HuH-7.5 (cell line): ENCODE data around the gene SPEG.
"Not testable (repeated sequence)": the region's sequence is repeated elsewhere in the genome, so short reads cannot be mapped to it uniquely, and the experiment has no call there.

Experiments used
- DNase-seq: peaks from one replicate; pipeline ENCODE4 v3.0.0; 2011; ENCODE audit warnings: low spot score

The SPEG gene

GRCh38 chr2:219404954-219405353, 29.7 kb upstream of the SPEG start:
- no peak for DNase-seq

- DNase-seq, result no peak
Observed at GRCh38 chr2:219405451-219405850, 29.2 kb upstream of the SPEG start.

- no peak for DNase-seq
Observed at GRCh38 chr2:219405958-219406860, 28.4 kb upstream of the SPEG start.

- DNase-seq, result no peak
Observed at GRCh38 chr2:219406861-219407230, 27.8 kb upstream of the SPEG start.

GRCh38 chr2:219407343-219407742, 27.3 kb upstream of the SPEG start:
- DNase-seq, result not testable (repeated sequence)

- no peak for DNase-seq
Observed at GRCh38 chr2:219408204-219408603, 26.4 kb upstream of the SPEG start.

GRCh38 chr2:219408631-219409030, 26.0 kb upstream of the SPEG start:
- no peak for DNase-seq

GRCh38 chr2:219409619-219410018, 25.0 kb upstream of the SPEG start:
- no peak for DNase-seq

GRCh38 chr2:219410390-219410789, 24.3 kb upstream of the SPEG start:
- DNase-seq, result no peak

- no peak for DNase-seq
Observed at GRCh38 chr2:219414857-219415256, 19.8 kb upstream of the SPEG start.

GRCh38 chr2:219415580-219416234, 18.9 kb upstream of the SPEG start:
- DNase-seq, result no peak

- DNase-seq, result no peak
Observed at GRCh38 chr2:219416235-219416602, 18.4 kb upstream of the SPEG start.

- DNase-seq, result no peak
Observed at GRCh38 chr2:219416938-219417337, 17.7 kb upstream of the SPEG start.

- no peak for DNase-seq
Observed at GRCh38 chr2:219417374-219417773, 17.3 kb upstream of the SPEG start.

GRCh38 chr2:219418155-219419011, 16.3 kb upstream of the SPEG start, which contains the start of gene DES:
Gene DES (plus strand): TSS chr2:219418377. CDS start chr2:219418463, 86 bp downstream.
- no peak for DNase-seq

GRCh38 chr2:219419012-219419324, 15.7 kb upstream of the SPEG start:
- no peak for DNase-seq

GRCh38 chr2:219419331-219420197, 15.1 kb upstream of the SPEG start:
- no peak for DNase-seq

- no peak for DNase-seq
Observed at GRCh38 chr2:219420687-219421086, 14.0 kb upstream of the SPEG start.

- DNase-seq, result no peak
Observed at GRCh38 chr2:219421323-219421722, 13.3 kb upstream of the SPEG start.

GRCh38 chr2:219422952-219423534, 11.6 kb upstream of the SPEG start:
- no peak for DNase-seq

- no peak for DNase-seq
Observed at GRCh38 chr2:219423652-219424377, 10.8 kb upstream of the SPEG start.
